HepG2 (cell line): ENCODE measurements around the gene SLC25A45. TPM values are rescaled to one million over a fixed set of nuclear protein-coding genes. Genes with fewer than 3 reads are reported as not detected.

ENCODE experiments used
- GATAD1 ChIP-seq: IDR thresholded peaks from 2 replicates; pipeline ENCODE4 v1.6.1; 2016; ENCODE audit warnings: missing genetic modification reagents, missing compliant biosample characterization
- HMG20B ChIP-seq: conservative IDR thresholded peaks from 2 replicates; pipeline ENCODE4 v1.6.1; 2016; ENCODE audit warnings: missing genetic modification reagents, missing compliant biosample characterization
- IRX3 ChIP-seq: sonication (generic); formaldehyde crosslinking; IDR thresholded peaks from 2 replicates; pipeline ENCODE4 v1.8.1; 2023; ENCODE audit warnings: mild to moderate bottlenecking, low read depth, missing genetic modification reagents, borderline replicate concordance
- LCORL ChIP-seq, 2 experiments: fragments of 450-650 bp in 1 of 2; sonication (generic) in 1 of 2; formaldehyde crosslinking in 1 of 2; IDR thresholded peaks; 2 replicates each; pipeline versions ENCODE4 v1.5.0 to v1.6.1; 2017 to 2020; ENCODE audit warnings: antibody characterized with exemption in 1 of 2, missing genetic modification reagents in 1 of 2
- PHF21A ChIP-seq: sonication (generic); formaldehyde crosslinking; IDR thresholded peaks from 2 replicates; pipeline ENCODE4 v1.5.0; 2020; ENCODE audit warnings: mild to moderate bottlenecking, missing genetic modification reagents
- TGIF2 ChIP-seq: IDR thresholded peaks from 2 replicates; pipeline ENCODE4 v1.6.1; 2016; ENCODE audit warnings: control low read depth, missing compliant biosample characterization
- ZNF260 ChIP-seq: sonication (generic); formaldehyde crosslinking; IDR thresholded peaks from 2 replicates; pipeline ENCODE4 v1.4.0; 2020; ENCODE audit warnings: missing genetic modification reagents, low read depth, mild to moderate bottlenecking, borderline replicate concordance
- ZNF354B ChIP-seq: sonication (generic); formaldehyde crosslinking; IDR thresholded peaks from 2 replicates; pipeline ENCODE4 v1.8.0; 2022; ENCODE audit warnings: mild to moderate bottlenecking, missing genetic modification reagents
- ZNF775 ChIP-seq: sonication (generic); formaldehyde crosslinking; IDR thresholded peaks from 2 replicates; pipeline ENCODE4 v1.4.0; 2020; ENCODE audit warnings: missing genetic modification reagents, mild to moderate bottlenecking, moderate library complexity, borderline replicate concordance
- polyA plus RNA-seq, 8 experiments: library from polyadenylated mRNA; depleted of rRNA in 3 of 8; stranded (reverse) in 7 of 8; unstranded in 1 of 8; fragments of >200 nt; fragmentation: Illumina TruSeq in 4 of 8; extraction: Trizol in 4 of 8; gene quantifications; 2 replicates each; pipeline versions ENCODE4 v1.2.1 to v1.2.3, GENCODE V29; 2011 to 2016; ENCODE audit warnings: low read depth in 4 of 8, missing spikeins in 1 of 8, mixed read lengths in 1 of 8; ENCODE audit not compliant: insufficient read depth in 1 of 8
- total RNA-seq, 5 experiments: library from RNA; depleted of rRNA; stranded (reverse); fragments of >200 nt; fragmentation: Illumina TruSeq; extraction: Trizol; gene quantifications; 2 replicates each; pipeline ENCODE4 v1.2.3, GENCODE V29; 2016; ENCODE audit warnings: low read depth in 1 of 5
- TF ChIP-seq, protein P1 (sequence below): sonication (generic); formaldehyde crosslinking; IDR thresholded peaks from 2 replicates; pipeline ENCODE4 v1.4.0; 2020; ENCODE audit warnings: missing genetic modification reagents
- TF ChIP-seq, protein P2 (sequence below), 2 experiments: sonication (generic) in 1 of 2; formaldehyde crosslinking in 1 of 2; IDR thresholded peaks; 2 replicates each; pipeline versions ENCODE4 v1.4.0 to v1.6.1; 2018 to 2020; ENCODE audit warnings: missing genetic modification reagents in 2 of 2, borderline replicate concordance in 1 of 2, low read depth in 1 of 2, mild to moderate bottlenecking in 1 of 2, missing biosample characterization in 1 of 2
- TF ChIP-seq, protein P3 (sequence below): sonication (generic); formaldehyde crosslinking; IDR thresholded peaks from 2 replicates; pipeline ENCODE4 v1.5.0; 2020; ENCODE audit warnings: missing genetic modification reagents, mild to moderate bottlenecking, borderline replicate concordance
- TF ChIP-seq, protein P4 (sequence below): sonication (generic); formaldehyde crosslinking; IDR thresholded peaks from 2 replicates; pipeline ENCODE4 v1.4.0; 2020; ENCODE audit warnings: missing genetic modification reagents
- TF ChIP-seq, protein P5 (sequence below): sonication (generic); formaldehyde crosslinking; IDR thresholded peaks from 2 replicates; pipeline ENCODE4 v1.5.1; 2020; ENCODE audit warnings: missing genetic modification reagents, mild to moderate bottlenecking, borderline replicate concordance

Gene SLC25A45
- total and polyA plus RNA-seq, 2 of the 13 experiments (the other 11 are each of a cell fraction or from before 2014, with no cell fraction given) = 1.2 to 3.4 TPM

DNA sequence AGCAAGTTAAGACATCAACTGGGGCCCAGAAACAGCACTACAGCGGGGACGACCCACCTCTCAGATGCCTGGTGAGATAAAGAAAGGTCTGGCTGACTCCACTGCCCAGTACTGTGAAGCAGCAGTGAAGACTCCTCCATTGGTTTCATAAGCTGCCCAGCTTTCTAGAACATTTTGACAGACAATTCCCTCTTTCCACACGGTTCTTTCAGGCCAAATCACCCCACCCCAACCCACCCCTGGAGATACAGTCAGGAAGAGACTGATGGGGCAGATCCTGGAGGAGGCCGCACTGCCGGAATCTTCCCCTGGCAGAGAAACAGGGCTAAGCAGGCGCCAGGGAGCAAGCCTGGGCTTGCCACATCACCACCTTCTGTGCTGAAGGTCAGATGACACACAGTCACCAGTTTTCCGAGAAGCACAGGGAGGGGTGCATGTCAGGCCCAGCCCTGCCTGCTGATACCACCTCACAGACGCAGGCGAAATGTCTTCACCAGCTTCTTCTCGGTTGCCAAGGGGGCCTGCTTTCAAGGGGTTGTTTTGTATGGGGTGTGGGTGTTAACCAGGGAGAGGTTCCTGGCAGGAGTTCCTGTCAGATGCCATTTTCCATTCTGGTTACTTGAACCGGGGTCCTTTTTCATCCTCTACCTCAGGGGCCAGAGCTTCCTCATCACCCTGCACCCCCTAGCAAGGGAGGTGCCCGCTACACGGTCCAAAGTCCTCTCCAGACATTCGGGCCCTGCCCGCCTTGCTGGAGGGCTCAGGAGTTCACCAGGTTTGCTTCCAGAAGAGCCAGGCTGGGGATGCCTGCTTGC is 38.7 kb upstream of the SLC25A45 start (continued):
- TF ChIP-seq, protein P1, sequence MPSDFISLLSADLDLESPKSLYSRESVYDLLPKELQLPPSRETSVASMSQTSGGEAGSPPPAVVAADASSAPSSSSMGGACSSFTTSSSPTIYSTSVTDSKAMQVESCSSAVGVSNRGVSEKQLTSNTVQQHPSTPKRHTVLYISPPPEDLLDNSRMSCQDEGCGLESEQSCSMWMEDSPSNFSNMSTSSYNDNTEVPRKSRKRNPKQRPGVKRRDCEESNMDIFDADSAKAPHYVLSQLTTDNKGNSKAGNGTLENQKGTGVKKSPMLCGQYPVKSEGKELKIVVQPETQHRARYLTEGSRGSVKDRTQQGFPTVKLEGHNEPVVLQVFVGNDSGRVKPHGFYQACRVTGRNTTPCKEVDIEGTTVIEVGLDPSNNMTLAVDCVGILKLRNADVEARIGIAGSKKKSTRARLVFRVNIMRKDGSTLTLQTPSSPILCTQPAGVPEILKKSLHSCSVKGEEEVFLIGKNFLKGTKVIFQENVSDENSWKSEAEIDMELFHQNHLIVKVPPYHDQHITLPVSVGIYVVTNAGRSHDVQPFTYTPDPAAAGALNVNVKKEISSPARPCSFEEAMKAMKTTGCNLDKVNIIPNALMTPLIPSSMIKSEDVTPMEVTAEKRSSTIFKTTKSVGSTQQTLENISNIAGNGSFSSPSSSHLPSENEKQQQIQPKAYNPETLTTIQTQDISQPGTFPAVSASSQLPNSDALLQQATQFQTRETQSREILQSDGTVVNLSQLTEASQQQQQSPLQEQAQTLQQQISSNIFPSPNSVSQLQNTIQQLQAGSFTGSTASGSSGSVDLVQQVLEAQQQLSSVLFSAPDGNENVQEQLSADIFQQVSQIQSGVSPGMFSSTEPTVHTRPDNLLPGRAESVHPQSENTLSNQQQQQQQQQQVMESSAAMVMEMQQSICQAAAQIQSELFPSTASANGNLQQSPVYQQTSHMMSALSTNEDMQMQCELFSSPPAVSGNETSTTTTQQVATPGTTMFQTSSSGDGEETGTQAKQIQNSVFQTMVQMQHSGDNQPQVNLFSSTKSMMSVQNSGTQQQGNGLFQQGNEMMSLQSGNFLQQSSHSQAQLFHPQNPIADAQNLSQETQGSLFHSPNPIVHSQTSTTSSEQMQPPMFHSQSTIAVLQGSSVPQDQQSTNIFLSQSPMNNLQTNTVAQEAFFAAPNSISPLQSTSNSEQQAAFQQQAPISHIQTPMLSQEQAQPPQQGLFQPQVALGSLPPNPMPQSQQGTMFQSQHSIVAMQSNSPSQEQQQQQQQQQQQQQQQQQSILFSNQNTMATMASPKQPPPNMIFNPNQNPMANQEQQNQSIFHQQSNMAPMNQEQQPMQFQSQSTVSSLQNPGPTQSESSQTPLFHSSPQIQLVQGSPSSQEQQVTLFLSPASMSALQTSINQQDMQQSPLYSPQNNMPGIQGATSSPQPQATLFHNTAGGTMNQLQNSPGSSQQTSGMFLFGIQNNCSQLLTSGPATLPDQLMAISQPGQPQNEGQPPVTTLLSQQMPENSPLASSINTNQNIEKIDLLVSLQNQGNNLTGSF (CRISPR knock-in tag) = no peak; the same call in 1 of the 2 replicates
- TF ChIP-seq GATAD1 (CRISPR knock-in tag) = peak; percentile 72
- TF ChIP-seq ZNF775 = no peak
- TF ChIP-seq ZNF354B (CRISPR knock-in tag) = no peak
- TF ChIP-seq, protein P2, sequence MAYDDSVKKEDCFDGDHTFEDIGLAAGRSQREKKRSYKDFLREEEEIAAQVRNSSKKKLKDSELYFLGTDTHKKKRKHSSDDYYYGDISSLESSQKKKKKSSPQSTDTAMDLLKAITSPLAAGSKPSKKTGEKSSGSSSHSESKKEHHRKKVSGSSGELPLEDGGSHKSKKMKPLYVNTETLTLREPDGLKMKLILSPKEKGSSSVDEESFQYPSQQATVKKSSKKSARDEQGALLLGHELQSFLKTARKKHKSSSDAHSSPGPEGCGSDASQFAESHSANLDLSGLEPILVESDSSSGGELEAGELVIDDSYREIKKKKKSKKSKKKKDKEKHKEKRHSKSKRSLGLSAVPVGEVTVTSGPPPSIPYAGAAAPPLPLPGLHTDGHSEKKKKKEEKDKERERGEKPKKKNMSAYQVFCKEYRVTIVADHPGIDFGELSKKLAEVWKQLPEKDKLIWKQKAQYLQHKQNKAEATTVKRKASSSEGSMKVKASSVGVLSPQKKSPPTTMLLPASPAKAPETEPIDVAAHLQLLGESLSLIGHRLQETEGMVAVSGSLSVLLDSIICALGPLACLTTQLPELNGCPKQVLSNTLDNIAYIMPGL (CRISPR knock-in tag; IDR thresholded peaks at IDR 0.05; ENCODE audit: borderline replicate concordance in 1 of 2, low read depth in 1 of 2) = peak in 1 of 2 experiments; percentile 31; a peak in 1 of 4 replicates
- peak; percentile 74; the same call in 1 of the 2 replicates for TF ChIP-seq PHF21A (CRISPR knock-in tag)
- TF ChIP-seq, protein P3, sequence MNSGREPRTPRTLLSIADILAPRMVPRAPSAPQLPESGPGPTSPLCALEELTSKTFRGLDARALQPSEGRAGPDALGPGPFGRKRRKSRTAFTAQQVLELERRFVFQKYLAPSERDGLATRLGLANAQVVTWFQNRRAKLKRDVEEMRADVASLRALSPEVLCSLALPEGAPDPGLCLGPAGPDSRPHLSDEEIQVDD (CRISPR knock-in tag) = no peak
- 0 out of 2 replicates have a peak, but pooled peaks have one; percentile 41 for TF ChIP-seq IRX3 (CRISPR knock-in tag)
- TF ChIP-seq ZNF260 (CRISPR knock-in tag) = no peak
- TF ChIP-seq TGIF2 (CRISPR knock-in tag) = peak; percentile 91; the same call in 1 of the 2 replicates
- TF ChIP-seq, protein P4, sequence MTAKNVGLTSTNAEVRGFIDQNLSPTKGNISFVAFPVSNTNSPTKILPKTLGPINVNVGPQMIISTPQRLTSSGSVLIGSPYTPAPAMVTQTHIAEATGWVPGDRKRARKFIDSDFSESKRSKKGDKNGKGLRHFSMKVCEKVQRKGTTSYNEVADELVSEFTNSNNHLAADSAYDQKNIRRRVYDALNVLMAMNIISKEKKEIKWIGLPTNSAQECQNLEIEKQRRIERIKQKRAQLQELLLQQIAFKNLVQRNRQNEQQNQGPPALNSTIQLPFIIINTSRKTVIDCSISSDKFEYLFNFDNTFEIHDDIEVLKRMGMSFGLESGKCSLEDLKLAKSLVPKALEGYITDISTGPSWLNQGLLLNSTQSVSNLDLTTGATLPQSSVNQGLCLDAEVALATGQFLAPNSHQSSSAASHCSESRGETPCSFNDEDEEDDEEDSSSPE (CRISPR knock-in tag) = peak; percentile 28; the same call in 1 of the 2 replicates
- TF ChIP-seq, protein P5, sequence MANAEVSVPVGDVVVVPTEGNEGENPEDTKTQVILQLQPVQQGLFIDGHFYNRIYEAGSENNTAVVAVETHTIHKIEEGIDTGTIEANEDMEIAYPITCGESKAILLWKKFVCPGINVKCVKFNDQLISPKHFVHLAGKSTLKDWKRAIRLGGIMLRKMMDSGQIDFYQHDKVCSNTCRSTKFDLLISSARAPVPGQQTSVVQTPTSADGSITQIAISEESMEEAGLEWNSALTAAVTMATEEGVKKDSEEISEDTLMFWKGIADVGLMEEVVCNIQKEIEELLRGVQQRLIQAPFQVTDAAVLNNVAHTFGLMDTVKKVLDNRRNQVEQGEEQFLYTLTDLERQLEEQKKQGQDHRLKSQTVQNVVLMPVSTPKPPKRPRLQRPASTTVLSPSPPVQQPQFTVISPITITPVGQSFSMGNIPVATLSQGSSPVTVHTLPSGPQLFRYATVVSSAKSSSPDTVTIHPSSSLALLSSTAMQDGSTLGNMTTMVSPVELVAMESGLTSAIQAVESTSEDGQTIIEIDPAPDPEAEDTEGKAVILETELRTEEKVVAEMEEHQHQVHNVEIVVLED (CRISPR knock-in tag) = no peak
- 0 out of 2 replicates have a peak, but pooled peaks have one; percentile 24 for TF ChIP-seq HMG20B (CRISPR knock-in tag)
- no peak for TF ChIP-seq LCORL (IDR thresholded peaks at IDR 0.05)
- TF ChIP-seq LCORL (CRISPR knock-in tag; IDR thresholded peaks at IDR 0.05) = peak; percentile 29; the same call in 1 of the 2 replicates
